ENCODE results near the gene PCGF5.
A peak's percentile ranks its signal among the peaks of the same experiment; 100 is the strongest.

Gene PCGF5

GRCh38 chr10:91287912-91288311 lies 67.4 kb downstream of the PCGF5 start:
- ChIA-PET POLR2A (no interaction called here), CTCF (interaction anchor here (1.2 to 8.3 kb wide), 4 partner anchors 8 to 36 kb away, joined by 3 to 84 read pairs (median 6); no protein-coding TSS in a partner anchor)
- TF ChIP-seq CTCF (IDR thresholded peaks at IDR 0.05; ENCODE audit: control extremely low read depth, extremely low read depth, low read depth, missing control alignments): no peak
- DNase-seq (ENCODE audit: extremely low spot score): no peak

- ChIA-PET POLR2A (no interaction called here), CTCF (interaction anchor here (1.5 to 8.3 kb wide), 3 partner anchors 9 to 37 kb away, joined by 3 to 84 read pairs (median 6); no protein-coding TSS in a partner anchor)
- no peak for DNase-seq (ENCODE audit: extremely low spot score)
- no peak for TF ChIP-seq CTCF (IDR thresholded peaks at IDR 0.05; ENCODE audit: control extremely low read depth, extremely low read depth, low read depth, missing control alignments)
These were observed 68.8 kb downstream of the PCGF5 start for GRCh38 chr10:91289305-91289704.

GRCh38 chr10:91290607-91291006 lies 70.1 kb downstream of the PCGF5 start:
- CTCF ChIA-PET: interaction anchor here (0.8 to 8.3 kb wide), 3 partner anchors 7 to 411 kb away, joined by 3 to 84 read pairs (median 5); no protein-coding TSS in a partner anchor
- POLR2A ChIA-PET: no interaction called here
- no peak for TF ChIP-seq CTCF (IDR thresholded peaks at IDR 0.05; ENCODE audit: control extremely low read depth, extremely low read depth, low read depth, missing control alignments)
- DNase-seq (ENCODE audit: extremely low spot score): no peak

GRCh38 chr10:91294134-91294906 lies 73.9 kb downstream of the PCGF5 start:
- CTCF ChIA-PET: interaction anchor here (0.7 to 3.1 kb wide), 8 partner anchors 9 to 383 kb away, joined by 3 to 12 read pairs (median 3); no protein-coding TSS in a partner anchor

GRCh38 chr10:91295346-91295745 lies 74.9 kb downstream of the PCGF5 start:
- DNase-seq (ENCODE audit: extremely low spot score): no peak
- ChIA-PET POLR2A (no interaction called here), CTCF (interaction anchor here (2.1 to 3.1 kb wide), 3 partner anchors 289 to 384 kb away, joined by 8 to 12 read pairs (median 8); no protein-coding TSS in a partner anchor)
- no peak for TF ChIP-seq CTCF (IDR thresholded peaks at IDR 0.05; ENCODE audit: control extremely low read depth, extremely low read depth, low read depth, missing control alignments)

More at GRCh38 chr10:91294134-91294906, 73.9 kb downstream of the PCGF5 start:
- TF ChIP-seq CTCF (IDR thresholded peaks at IDR 0.05; ENCODE audit: control extremely low read depth, extremely low read depth, low read depth, missing control alignments): no peak
- POLR2A ChIA-PET: no interaction called here
- DNase-seq (ENCODE audit: extremely low spot score): no peak

GRCh38 chr10:91296471-91296870 lies 76.0 kb downstream of the PCGF5 start:
- CTCF ChIA-PET: interaction anchor here (0.7 to 4.0 kb wide), 9 partner anchors 10 to 385 kb away, joined by 3 to 84 read pairs (median 8); no protein-coding TSS in a partner anchor
- POLR2A ChIA-PET: interaction anchor here (0.6 to 0.7 kb wide), 2 partner anchors 271 to 385 kb away, joined by 4 to 6 read pairs; no protein-coding TSS in a partner anchor
- no peak for DNase-seq (ENCODE audit: extremely low spot score)
- TF ChIP-seq CTCF (IDR thresholded peaks at IDR 0.05; ENCODE audit: control extremely low read depth, extremely low read depth, low read depth, missing control alignments): peak; percentile 33

Measured in GM10248 (cell line).